SKM-1 (cell line): ENCODE data around the gene ICA1L.

ENCODE experiments used
- DNase-seq: peaks from one replicate; lab custom pipeline; 2025; ENCODE audit not compliant: unreplicated experiment; lab: John Stamatoyannopoulos, UW

Gene ICA1L

GRCh38 chr2:202743613-202744012 lies 128.0 kb downstream of the ICA1L start:
- DNase-seq, result no peak

- DNase-seq, result no peak
Observed at GRCh38 chr2:202736826-202737225, 134.7 kb downstream of the ICA1L start.

GRCh38 chr2:202726070-202726469 lies 145.5 kb downstream of the ICA1L start:
- DNase-seq, result no peak

GRCh38 chr2:202723746-202724145 lies 147.8 kb downstream of the ICA1L start:
- DNase-seq, result no peak
